Activated CD4-positive, alpha-beta T cell treated with anti-CD3 and anti-CD28 coated beads, Interleukin-2, amount 50 U/mL, for 4 hours (primary cell): ENCODE data around the gene GABRA5.
"Not testable (repeated sequence)": the region's sequence is repeated elsewhere in the genome, so short reads cannot be mapped to it uniquely, and the experiment has no call there.

ENCODE experiments used
- DNase-seq, 2 experiments: peaks; one replicate each; pipeline ENCODE4 v3.0.0-alpha.2; 2020

Gene GABRA5

DNA sequence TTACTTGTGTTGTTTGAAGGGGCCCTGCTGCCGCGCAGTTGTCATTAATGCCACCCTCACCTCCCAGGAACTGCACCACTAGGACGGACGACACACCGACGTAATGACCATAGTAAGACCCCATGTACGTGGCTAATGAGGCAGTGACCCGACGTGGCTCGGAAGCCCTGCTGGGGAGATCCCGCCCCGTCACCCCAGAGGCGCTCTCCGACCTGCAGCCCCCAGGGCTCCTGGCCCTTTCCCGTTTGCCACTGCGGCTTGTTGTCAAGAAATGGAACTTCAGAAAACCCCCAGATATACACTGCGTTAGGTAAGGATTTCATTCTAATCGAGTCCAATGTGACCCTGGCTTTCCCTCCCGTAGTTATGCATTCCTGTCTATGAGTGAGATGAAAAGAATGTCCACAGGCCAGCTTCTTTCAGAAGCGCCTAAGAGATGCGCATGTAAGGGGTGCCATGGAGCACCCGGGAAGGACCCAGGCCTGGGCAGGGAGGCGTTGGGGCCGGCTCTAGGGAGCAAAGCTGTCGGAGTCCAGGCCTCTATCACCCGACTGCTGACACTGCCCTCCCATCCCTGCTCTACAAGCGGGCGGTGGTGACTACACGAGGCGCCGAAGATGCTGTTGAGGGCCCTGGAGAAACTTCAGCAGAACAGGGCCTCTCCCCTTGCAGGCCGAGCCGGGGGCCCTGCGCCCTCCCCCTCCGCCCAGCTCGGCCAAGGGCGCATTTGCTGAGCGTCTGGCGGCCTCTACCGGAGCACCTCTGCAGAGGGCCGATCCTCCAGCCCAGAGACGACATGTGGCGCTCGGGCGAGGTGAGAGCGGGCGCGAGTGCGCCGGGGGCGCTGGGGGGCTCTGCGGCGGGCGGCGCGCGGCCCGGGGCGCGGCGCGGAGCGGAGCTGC lies at the start of gene GABRA5:
Gene GABRA5, plus strand, starts transcription at position 765 of the 902 bp plus-strand sequence. CDS start 2,187 bp downstream, outside the sequence.
- DNase-seq, result no peak

- not testable (repeated sequence) for DNase-seq
These were observed 35.7 kb upstream of the GABRA5 start for GRCh38 chr15:26831191-26831590.

GRCh38 chr15:26831951-26832350 lies 34.9 kb upstream of the GABRA5 start:
- DNase-seq, result no peak

GRCh38 chr15:26838742-26839460 lies 28.0 kb upstream of the GABRA5 start:
- no peak for DNase-seq

- no peak for DNase-seq
These were observed 25.3 kb upstream of the GABRA5 start for GRCh38 chr15:26841514-26841913.

DNA sequence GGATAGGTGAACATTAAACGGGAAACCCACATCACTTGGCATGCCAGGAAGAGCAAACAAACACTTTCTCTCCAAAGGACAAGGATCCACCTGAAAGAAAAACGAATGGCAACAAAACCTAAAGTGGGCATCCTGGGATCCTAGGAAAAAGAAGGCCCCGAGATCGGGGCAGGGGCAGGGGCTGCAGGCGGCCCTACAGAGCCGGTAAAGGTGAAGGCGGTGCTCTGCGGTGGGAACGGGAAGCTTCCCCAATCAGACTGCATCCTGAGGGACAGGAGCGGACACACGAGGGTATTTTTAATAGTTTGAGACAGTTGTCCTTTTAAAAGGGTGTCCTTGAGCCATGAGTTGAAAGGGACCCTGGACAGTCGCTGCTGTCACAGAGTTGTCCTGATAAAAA lies 24.9 kb upstream of the GABRA5 start:
- DNase-seq, result no peak

DNA sequence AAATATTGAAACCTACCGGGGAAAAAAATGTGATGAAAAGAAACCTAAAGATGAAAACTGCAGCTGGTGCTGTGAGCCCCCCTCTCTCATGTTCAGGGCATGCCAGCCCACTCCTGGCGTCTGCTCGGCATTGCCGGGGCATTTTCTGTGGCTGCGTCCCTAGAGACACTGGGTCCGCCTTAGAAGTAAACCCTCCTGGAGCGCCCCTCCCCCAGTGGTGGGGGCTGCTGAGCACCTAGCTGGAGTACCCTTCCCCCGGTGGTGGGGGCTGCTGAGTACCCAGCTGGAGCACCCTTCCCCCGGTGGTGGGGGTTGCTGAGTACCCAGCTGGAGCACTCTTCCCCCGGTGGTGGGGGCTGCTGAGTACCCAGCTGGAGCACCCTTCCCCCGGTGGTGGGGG lies 24.5 kb upstream of the GABRA5 start:
- DNase-seq, result no peak

DNA sequence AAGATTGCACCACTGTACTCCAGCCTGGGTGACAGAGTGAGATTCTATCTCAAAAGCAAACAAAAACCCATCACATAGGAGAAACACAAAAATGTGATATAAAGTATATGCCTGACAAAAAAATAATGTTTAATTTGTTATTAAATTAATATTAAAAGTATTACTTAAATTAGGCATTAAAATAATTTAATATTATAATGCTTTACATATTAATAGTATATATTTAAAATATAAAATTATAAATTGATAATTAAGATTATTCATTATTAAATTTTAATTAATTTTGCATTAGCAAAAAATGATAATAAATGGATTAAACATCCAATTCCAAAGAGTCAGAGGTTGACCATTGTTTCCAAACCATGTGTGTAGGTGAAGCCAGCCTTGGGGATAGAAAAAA lies 22.0 kb upstream of the GABRA5 start:
- no peak for DNase-seq

GRCh38 chr15:26848498-26848897 lies 18.4 kb upstream of the GABRA5 start:
- DNase-seq, result no peak

DNA sequence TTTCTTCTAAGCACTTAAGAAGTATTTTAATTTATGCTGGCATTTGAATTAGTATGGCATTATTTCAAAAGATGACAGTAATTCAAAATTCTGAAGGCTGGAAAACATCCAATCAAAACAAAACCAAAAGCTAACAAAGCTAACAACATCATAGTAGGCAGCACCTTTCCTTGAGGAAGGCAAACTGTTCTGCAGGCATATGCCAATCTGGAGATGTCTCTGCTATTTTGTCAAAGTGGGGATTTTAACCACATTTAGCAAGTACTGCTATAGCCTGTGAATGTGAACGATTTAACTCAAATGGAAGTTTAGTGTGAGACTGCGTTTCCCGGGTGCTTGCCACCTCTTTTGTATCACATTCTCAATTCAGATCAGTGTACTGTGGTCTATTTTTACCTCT lies 16.7 kb upstream of the GABRA5 start:
- no peak for DNase-seq

- DNase-seq, result no peak
These were observed 13.9 kb upstream of the GABRA5 start for GRCh38 chr15:26852980-26853379.

DNA sequence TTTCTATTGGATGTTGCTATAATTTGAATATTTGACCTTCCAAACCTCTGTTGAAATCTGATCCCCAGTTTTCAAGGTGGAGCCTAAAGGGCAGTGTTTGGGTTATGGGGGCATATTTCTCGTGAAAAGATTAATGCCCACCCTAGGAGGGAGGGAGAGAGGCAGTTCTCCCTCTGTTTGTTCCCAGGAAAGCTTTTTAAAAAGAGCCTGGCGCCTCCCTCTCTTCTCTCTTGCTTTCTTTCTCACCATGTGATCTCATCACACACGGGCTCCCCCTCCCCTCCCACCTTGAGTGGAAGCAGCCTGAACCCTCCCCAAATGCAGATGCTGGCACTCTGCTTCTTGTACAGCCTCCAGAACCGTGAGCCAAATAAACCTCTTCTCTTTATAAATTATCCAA lies 12.4 kb upstream of the GABRA5 start:
- no peak for DNase-seq

DNA sequence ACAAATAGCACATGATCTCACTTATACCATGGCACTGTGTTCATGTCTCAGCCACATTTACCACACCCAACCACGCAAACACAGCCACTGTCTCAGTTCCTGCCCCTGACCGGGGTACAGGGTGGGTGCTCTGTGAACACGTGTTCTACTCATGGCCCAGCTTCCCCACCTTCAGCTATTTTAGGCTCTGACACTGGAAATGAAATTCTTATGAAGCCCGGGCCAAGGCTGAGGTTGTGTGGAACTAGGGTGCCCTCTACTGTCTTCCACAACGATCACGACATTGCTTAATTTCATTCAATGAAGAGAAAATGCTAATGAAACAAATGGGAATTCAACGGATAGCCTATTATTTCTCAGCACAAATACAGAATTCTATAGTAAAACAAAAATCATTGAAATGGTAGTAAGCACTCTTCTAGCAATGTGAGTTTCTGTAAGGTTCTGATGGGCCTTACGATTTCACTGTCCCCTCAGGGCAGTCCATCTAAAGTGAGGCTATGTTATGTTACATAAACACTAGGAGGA lies 2.1 kb upstream of the GABRA5 start:
- DNase-seq, result no peak

DNA sequence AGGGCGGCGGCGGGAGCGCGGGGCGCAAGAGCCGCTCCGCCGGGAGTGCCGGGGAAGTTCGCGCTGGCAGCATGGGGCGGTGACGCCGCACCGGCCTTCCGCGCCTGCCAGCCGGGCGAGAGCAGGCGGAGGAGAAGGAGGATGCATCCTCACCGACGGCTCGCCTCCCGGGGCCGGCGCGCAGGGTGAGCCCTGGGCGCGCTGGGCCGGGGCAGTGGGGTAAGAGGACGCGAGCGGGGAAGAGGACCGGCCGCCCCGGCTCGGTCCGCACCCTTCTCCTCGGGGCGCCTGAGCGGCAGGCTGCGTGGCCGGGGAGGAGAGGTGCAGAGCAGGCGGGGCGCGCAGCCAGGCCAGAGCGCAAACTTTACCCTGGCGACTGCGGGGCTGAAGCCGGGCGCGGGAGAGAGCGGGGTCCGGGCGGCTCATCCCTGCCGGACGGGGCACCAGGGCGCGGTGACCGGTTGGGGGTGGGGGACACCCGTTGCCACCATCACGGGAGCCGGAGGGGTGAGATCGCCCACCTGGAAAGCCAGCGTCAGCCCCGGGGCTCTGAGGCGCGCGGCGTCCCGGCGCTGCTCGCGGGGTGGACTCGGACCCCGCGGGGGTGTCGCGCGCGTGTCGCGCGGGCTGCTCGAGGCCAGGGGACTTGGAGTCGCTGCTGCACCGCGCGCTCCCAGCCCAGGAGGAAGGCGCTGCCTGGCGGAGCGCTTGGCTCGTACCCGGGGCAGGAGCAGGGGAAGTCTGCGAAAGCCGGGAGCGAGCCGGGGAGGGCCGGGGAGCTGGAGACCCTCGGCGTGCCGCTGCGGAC lies 542 bp downstream of the GABRA5 start:
- DNase-seq, result no peak

DNA sequence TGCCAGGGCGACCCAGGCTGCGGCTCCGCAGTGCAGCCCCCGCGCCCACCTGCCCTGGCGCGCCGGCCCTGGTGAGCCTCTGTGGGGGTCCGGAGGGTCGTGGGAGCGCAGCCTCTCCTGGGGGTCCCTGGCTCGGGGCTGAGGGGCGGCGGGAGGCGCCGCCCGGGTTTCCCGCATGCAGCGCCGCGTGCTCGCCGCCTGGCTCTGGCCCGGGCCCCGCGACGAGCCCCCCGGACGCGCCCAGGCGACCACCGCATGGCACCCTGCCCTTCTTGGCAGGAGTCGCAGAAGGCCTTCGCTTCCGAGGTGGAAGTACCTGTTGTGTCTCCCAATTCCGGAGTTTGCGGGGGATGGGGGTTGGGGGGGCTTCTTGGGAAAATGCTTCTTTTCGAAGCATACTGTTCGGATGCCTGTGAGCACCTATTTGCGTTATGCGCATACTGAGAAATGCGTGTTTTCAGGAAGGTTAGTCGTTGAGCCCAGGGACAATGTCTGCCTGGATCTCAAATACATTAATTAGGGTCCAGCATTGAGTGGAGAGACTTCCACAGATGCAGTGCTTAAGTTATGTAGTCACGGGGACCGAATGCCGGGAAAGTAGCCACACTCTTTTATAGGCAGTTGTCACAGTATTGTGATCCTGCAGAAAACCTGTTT lies 1.3 kb downstream of the GABRA5 start:
- DNase-seq, result no peak

- no peak for DNase-seq
These were observed 2.8 kb downstream of the GABRA5 start for GRCh38 chr15:26869628-26870027.

- DNase-seq, result no peak
These were observed 3.5 kb downstream of the GABRA5 start for GRCh38 chr15:26870346-26870745.

DNA sequence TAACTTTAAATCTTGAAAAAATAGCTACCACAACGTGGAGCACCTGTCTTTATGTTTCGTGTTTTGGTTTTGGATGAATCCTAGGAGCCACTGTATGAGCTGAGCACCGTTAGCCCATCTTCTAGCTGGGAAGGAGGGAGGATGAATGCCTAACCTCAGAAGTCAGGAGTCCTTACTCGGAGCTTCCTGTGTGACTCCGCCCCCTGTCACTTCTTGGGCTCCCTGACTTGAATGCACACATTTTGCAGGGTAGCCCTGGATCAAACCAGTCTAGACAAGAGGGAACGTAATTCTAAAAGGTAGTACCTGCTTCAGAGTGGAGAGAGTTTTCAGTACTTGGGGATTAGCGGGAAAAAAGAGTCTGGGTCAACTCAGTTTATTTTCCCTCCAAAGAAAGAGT lies 5.3 kb downstream of the GABRA5 start:
- DNase-seq, result no peak

- DNase-seq, result no peak
These were observed 7.0 kb downstream of the GABRA5 start for GRCh38 chr15:26873846-26874245.

- DNase-seq, result no peak
These were observed 8.1 kb downstream of the GABRA5 start for GRCh38 chr15:26874774-26875475.

- no peak for DNase-seq
These were observed 8.6 kb downstream of the GABRA5 start for GRCh38 chr15:26875476-26875850.

GRCh38 chr15:26877831-26878230 lies 11.0 kb downstream of the GABRA5 start:
- no peak for DNase-seq
